Esophagus muscularis mucosa (tissue), 4 donors: ENCODE results near the gene GTF2E1. TPM values are rescaled to one million over a fixed set of nuclear protein-coding genes. Genes with fewer than 3 reads are reported as not detected.
"Not testable (repeated sequence)": the region's sequence is repeated elsewhere in the genome, so short reads cannot be mapped to it uniquely, and the experiment has no call there.

ENCODE experiments used
- DNase-seq: peaks from one replicate; pipeline ENCODE4 v3.0.0-alpha.2; 2017; ENCODE audit errors: extremely low spot score
- H3K27ac ChIP-seq, 4 donors: fragments of 200-600 bp; sonication (generic); replicated peaks in 1 of 4; 1 replicate in 3 of 4; 2 replicates in 1 of 4; pipeline ENCODE4 v1.5.1; 2016 to 2019; ENCODE audit warnings: mild to moderate bottlenecking in 1 of 4
- H3K27me3 ChIP-seq, 4 donors: fragments of 200-600 bp; sonication (generic); one replicate each; pipeline versions ENCODE4 v1.5.1 to v1.6.0; 2016 to 2019
- H3K36me3 ChIP-seq, 4 donors: fragments of 200-600 bp; sonication (generic); one replicate each; pipeline ENCODE4 v1.5.1; 2016 to 2019
- H3K4me1 ChIP-seq, 4 donors: fragments of 200-600 bp; sonication (generic); one replicate each; pipeline ENCODE4 v1.5.1; 2016 to 2019
- H3K4me3 ChIP-seq, 4 donors: fragments of 200-600 bp; sonication (generic); 1 replicate in 2 of 4; 2 replicates in 2 of 4; pipeline ENCODE4 v1.5.1; 2016 to 2019; ENCODE audit warnings: mild to moderate bottlenecking in 4 of 4, moderate library complexity in 1 of 4
- H3K9me3 ChIP-seq, 4 donors: fragments of 200-600 bp; sonication (generic); 1 replicate in 3 of 4; 2 replicates in 1 of 4; pipeline ENCODE4 v1.5.1; 2016 to 2019
- EP300 ChIP-seq: sonication (generic); formaldehyde crosslinking; IDR thresholded peaks from one replicate; pipeline ENCODE4 v1.6.1; 2017; ENCODE audit warnings: antibody characterized with exemption
- POLR2A ChIP-seq: fragments of 450-650 bp; IDR thresholded peaks from one replicate; pipeline ENCODE4 v1.6.1; 2017; ENCODE audit warnings: antibody characterized with exemption, moderate library complexity, mild to moderate bottlenecking, low read depth
- POLR2AphosphoS5 ChIP-seq, 2 donors: sonication (generic); formaldehyde crosslinking; IDR thresholded peaks; one replicate each; pipeline ENCODE4 v1.6.1; 2017; ENCODE audit warnings: antibody characterized with exemption in 2 of 2
- WGBS: methylation state at CpG from one replicate; pipeline ENCODE4 v1.1.5; 2018; 5-methylcytosine and 5-hydroxymethylcytosine counted together
- intact Hi-C: fragments of 100-400 bp; cut with DNase I; formaldehyde crosslinking; loops from one replicate; pipeline ENCODE4 v1.15.1; 2023
- total RNA-seq, 4 donors: library from RNA; depleted of rRNA; stranded (reverse); fragments of >200 nt; gene quantifications; one replicate each; pipeline versions ENCODE4 v1.1.0 to v1.2.1, GENCODE V29; 2016
- TF ChIP-seq, protein P1 (sequence below), 3 experiments: fragments of 200-600 bp in 2 of 3; fragments of 450-650 bp in 1 of 3; sonication (generic) in 2 of 3; IDR thresholded peaks; one replicate each; pipeline ENCODE4 v1.5.1; 2017 to 2019; ENCODE audit warnings: antibody characterized with exemption in 3 of 3, mild to moderate bottlenecking in 2 of 3, moderate library complexity in 1 of 3

Gene GTF2E1
- total RNA-seq, 4 donors from 2014 or later: 9.4 to 18.2 (median 13.9) TPM

DNA sequence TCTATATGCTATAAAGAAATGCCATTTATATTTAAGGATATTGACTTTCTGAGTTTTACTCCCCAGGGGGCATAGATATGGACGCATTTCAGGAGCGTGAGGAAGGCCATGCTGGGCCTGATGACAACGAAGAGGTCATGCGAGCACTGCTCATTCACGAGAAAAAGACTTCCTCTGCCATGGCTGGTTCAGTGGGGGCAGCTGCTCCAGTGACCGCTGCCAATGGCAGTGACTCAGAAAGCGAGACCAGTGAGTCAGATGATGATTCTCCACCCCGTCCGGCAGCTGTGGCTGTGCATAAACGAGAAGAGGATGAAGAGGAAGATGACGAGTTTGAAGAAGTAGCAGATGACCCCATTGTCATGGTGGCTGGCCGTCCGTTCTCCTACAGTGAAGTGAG, 38.4 kb downstream of the GTF2E1 start:
- 89% methylated on average over 13 of the region's 13 CpGs for WGBS
- H3K4me3 ChIP-seq: no peak overlapping the region
- TF ChIP-seq POLR2A: no peak
- TF ChIP-seq, protein P1, sequence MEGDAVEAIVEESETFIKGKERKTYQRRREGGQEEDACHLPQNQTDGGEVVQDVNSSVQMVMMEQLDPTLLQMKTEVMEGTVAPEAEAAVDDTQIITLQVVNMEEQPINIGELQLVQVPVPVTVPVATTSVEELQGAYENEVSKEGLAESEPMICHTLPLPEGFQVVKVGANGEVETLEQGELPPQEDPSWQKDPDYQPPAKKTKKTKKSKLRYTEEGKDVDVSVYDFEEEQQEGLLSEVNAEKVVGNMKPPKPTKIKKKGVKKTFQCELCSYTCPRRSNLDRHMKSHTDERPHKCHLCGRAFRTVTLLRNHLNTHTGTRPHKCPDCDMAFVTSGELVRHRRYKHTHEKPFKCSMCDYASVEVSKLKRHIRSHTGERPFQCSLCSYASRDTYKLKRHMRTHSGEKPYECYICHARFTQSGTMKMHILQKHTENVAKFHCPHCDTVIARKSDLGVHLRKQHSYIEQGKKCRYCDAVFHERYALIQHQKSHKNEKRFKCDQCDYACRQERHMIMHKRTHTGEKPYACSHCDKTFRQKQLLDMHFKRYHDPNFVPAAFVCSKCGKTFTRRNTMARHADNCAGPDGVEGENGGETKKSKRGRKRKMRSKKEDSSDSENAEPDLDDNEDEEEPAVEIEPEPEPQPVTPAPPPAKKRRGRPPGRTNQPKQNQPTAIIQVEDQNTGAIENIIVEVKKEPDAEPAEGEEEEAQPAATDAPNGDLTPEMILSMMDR (IDR thresholded peaks at IDR 0.05): no peak
- no peak for TF ChIP-seq EP300
- no peak for TF ChIP-seq POLR2AphosphoS5 (IDR thresholded peaks at IDR 0.05)
- no peaks in the 10 kb centered on the region for H3K27me3 ChIP-seq
- DNase-seq: no peak
- no peak overlapping the region for H3K27ac ChIP-seq
- H3K4me1 ChIP-seq: peaks cover 0 to 29% (median 12%) of the 10 kb centered on the region in 4 donors
- peaks cover 5 to 32% (median 17%) of the 10 kb centered on the region in 4 donors for H3K36me3 ChIP-seq
- H3K9me3 ChIP-seq: no peaks in the 10 kb centered on the region
- intact Hi-C loops: no loop called here

DNA sequence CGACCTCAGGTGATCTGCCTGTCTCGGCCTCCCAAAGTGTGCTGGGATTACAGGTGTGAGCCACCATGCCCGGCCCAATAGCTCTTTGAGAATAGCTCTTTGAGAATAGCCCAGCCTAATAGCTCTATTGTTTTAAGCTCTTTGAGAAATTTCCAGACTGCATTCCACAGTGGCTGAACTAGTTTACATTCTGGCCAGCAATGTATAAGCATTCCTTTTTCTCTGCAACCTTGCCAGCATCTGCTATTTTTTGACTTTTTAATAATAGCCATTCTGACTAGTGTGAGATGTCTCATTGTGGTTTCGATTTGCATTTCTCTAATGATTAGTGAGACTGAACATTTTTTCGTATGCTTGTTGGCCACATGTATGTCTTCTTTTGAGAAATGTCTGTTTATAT, 43.3 kb downstream of the GTF2E1 start:
- peaks cover 5 to 15% (median 10%) of the 10 kb centered on the region in 4 donors for H3K36me3 ChIP-seq
- peak overlapping the region in 3 of 4 donors; percentile 50 to 72 (median 63) for H3K27ac ChIP-seq
- peak overlapping the region in 2 of 4 donors; percentile 10 to 32 for H3K4me3 ChIP-seq
- intact Hi-C loops, H3K9me3 ChIP-seq, DNase-seq, H3K27me3 ChIP-seq: not testable (repeated sequence)
- 39% methylated on average over 4 of the region's 5 CpGs for WGBS
- H3K4me1 ChIP-seq: peaks cover 0 to 28% (median 21%) of the 10 kb centered on the region in 4 donors

DNA sequence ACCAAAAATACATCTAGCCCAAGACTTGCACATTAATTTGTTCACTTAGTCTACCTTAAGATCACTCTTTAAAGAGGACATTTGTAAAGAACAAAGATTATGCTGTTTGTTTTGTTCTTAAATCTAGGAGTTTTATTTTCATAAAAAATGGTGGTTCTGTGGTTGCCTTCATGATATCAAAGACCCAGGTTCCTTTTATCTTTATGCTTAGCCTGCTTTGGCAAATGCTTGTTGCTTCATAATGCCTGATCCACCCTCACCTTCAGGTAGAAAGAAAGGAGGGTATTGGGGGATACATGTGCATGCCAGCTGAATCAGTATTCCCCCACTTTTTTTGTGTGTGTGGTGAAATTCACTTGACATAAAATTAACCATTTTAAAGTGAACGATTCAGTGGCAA, 48.5 kb downstream of the GTF2E1 start:
- intact Hi-C loops: loop anchor here (10.0 kb wide), 2 partner anchors 376 to 546 kb away; no protein-coding TSS in a partner anchor
- Histone ChIP-seq H3K4me3 (no peak overlapping the region), H3K36me3 (no peaks in the 10 kb centered on the region), H3K27ac (no peak overlapping the region), H3K27me3 (no peaks in the 10 kb centered on the region), H3K9me3 (no peaks in the 10 kb centered on the region), H3K4me1 (peaks cover 0 to 19% (median 15%) of the 10 kb centered on the region in 4 donors)
- no peak for DNase-seq
- 88% methylated on average over 1 of the region's 1 CpG for WGBS
- no peak for TF ChIP-seq EP300
- TF ChIP-seq POLR2AphosphoS5 (IDR thresholded peaks at IDR 0.05): no peak
- TF ChIP-seq, protein P1 (IDR thresholded peaks at IDR 0.05): no peak
- no peak for TF ChIP-seq POLR2A

DNA sequence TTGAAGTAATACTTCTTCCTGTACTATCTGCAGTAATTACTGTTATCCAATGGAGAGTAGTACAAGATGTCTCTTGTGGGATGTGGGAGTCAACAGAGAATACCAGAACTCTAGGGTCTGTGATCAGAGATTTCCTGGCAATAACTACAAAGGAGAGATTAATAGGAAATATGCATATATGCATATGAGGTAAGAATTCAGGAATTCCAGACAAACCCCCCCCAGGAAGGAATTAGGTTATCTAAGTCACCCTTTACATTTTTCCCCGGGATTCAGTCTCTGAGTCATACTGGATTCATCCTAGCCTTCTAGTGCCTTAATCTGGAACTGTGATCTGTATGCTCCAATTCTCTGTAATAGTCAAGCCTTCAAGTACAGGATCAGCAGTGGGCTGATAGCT, 49.4 kb downstream of the GTF2E1 start:
- Histone ChIP-seq H3K27ac (no peak overlapping the region), H3K4me1 (peaks cover 0 to 11% (median 6%) of the 10 kb centered on the region in 4 donors), H3K9me3 (no peaks in the 10 kb centered on the region), H3K27me3 (no peaks in the 10 kb centered on the region), H3K36me3 (no peaks in the 10 kb centered on the region), H3K4me3 (no peak overlapping the region)
- WGBS: 62% methylated on average over 1 of the region's 1 CpG
- intact Hi-C loops: loop anchor here (10.0 kb wide), 2 partner anchors 377 to 547 kb away; no protein-coding TSS in a partner anchor
- TF ChIP-seq, protein P1 (IDR thresholded peaks at IDR 0.05): no peak
- TF ChIP-seq POLR2AphosphoS5 (IDR thresholded peaks at IDR 0.05): no peak
- no peak for TF ChIP-seq EP300
- no peak for TF ChIP-seq POLR2A
- no peak for DNase-seq

DNA sequence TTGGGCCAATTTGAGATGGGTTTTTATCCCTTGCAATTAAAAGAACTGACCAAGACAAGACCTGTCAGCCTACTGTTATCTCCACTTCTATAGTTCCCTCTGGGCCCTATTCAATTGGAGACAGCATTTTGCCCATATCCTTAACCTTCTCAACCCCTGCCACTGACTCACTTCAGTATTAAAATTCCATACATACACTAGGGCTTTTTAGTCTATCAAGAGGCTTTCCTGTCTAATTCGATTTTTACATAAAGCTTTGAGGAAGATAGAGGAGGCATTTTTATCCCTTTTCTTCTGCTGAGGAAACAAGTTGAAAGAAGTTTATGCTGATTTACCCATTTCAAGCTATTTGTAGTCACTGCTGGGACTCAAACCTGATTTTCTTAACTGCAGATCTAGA, 51.1 kb downstream of the GTF2E1 start:
- WGBS: 83% methylated on average over 1 of the region's 1 CpG
- Histone ChIP-seq H3K27me3 (no peaks in the 10 kb centered on the region), H3K9me3 (no peaks in the 10 kb centered on the region), H3K4me1 (no peaks in the 10 kb centered on the region), H3K36me3 (no peaks in the 10 kb centered on the region), H3K4me3 (no peak overlapping the region), H3K27ac (no peak overlapping the region)
- TF ChIP-seq POLR2A (no peak), EP300 (no peak), POLR2AphosphoS5 (IDR thresholded peaks at IDR 0.05) (no peak)
- TF ChIP-seq, protein P1 (IDR thresholded peaks at IDR 0.05): no peak
- intact Hi-C loops: loop anchor here (10.0 kb wide), 2 partner anchors 379 to 549 kb away; no protein-coding TSS in a partner anchor
- DNase-seq: no peak
